Stomach smooth muscle (tissue), 2 donors: Measurements from ENCODE around the gene IQGAP1.
A peak's percentile ranks its signal among the peaks of the same experiment; 100 is the strongest.
"Not testable (repeated sequence)": the region's sequence is repeated elsewhere in the genome, so short reads cannot be mapped to it uniquely, and the experiment has no call there.

Experiments
- H3K27ac ChIP-seq: one replicate; pipeline ENCODE4 v1.7.0; 2013; ENCODE audit warnings: mild to moderate bottlenecking, low read length, inconsistent platforms
- H3K27me3 ChIP-seq, 2 donors: one replicate each; pipeline ENCODE4 v1.7.0; 2013; ENCODE audit warnings: low read length in 2 of 2; ENCODE audit not compliant: insufficient read depth in 2 of 2, control insufficient read depth in 1 of 2
- H3K36me3 ChIP-seq, 2 donors: one replicate each; pipeline ENCODE4 v1.7.0; 2013; ENCODE audit warnings: low read length in 2 of 2; ENCODE audit not compliant: control insufficient read depth in 2 of 2, insufficient read depth in 2 of 2
- H3K4me1 ChIP-seq: one replicate; pipeline ENCODE4 v1.7.0; 2013; ENCODE audit warnings: low read length; ENCODE audit not compliant: control insufficient read depth, insufficient read depth
- H3K4me3 ChIP-seq, 2 donors: one replicate each; pipeline ENCODE4 v1.7.0; 2013; ENCODE audit warnings: low read length in 2 of 2
- H3K9ac ChIP-seq, 2 donors: one replicate each; pipeline ENCODE4 v1.7.0; 2013; ENCODE audit warnings: low read length in 2 of 2, mild to moderate bottlenecking in 1 of 2
- H3K9me3 ChIP-seq, 2 donors: one replicate each; pipeline ENCODE4 v1.7.0; 2013; ENCODE audit warnings: low read length in 2 of 2; ENCODE audit not compliant: control insufficient read depth in 2 of 2
- donor health status: healthy.
- donor health status: Pancreatic carcinoma.

The IQGAP1 gene

GRCh38 chr15:90400005-90400758, 12.1 kb downstream of the IQGAP1 start:
- Histone ChIP-seq H3K9me3 (no peaks in the 10 kb centered on the region), H3K4me3 (peak overlapping the region; percentile 21 to 54), H3K27ac (peak overlapping the region; percentile 87), H3K9ac (peak overlapping the region; percentile 31 to 62), H3K27me3 (no peaks in the 10 kb centered on the region), H3K36me3 (no peaks in the 10 kb centered on the region), H3K4me1 (peaks cover 34% of the 10 kb centered on the region)

DNA sequence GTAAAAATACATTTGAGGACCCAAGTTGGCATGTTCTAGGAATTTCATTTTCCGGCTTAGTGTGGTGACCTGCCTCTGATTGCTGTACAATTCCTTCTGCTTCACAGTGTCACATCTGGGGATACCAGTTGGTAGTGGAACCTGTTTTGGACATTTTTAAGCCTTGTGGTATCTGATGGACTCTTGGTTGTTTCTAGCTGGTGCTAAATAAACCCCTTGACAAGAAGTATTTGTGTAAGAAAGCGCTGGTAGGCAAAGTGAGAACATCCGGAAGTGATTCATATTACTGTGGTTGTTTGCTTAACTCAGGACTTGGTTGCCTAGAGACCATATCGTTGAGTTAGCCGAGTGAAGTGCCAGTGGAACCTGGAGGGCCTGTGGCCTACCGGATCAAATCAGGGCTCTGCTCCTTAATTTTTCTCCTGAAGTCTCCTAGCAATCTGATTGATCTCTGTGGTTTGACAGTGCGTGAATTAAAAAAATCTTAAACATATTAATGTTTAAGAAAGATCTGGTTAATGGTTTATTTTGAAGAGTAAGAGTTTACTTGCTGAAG, 12.8 kb downstream of the IQGAP1 start:
- Histone ChIP-seq H3K27ac (peak overlapping the region; percentile 87), H3K27me3 (no peaks in the 10 kb centered on the region), H3K36me3 (no peaks in the 10 kb centered on the region), H3K4me3 (peak overlapping the region; percentile 21 to 54), H3K9me3 (no peaks in the 10 kb centered on the region), H3K9ac (peak overlapping the region; percentile 31 to 62), H3K4me1 (peaks cover 32% of the 10 kb centered on the region)

GRCh38 chr15:90401495-90401894, 13.5 kb downstream of the IQGAP1 start:
- peak overlapping the region; percentile 21 to 54 for H3K4me3 ChIP-seq
- H3K36me3 ChIP-seq, result no peaks in the 10 kb centered on the region
- peak overlapping the region; percentile 87 for H3K27ac ChIP-seq
- H3K9me3 ChIP-seq, result no peaks in the 10 kb centered on the region
- peak overlapping the region in 1 of 2 donors; percentile 62 for H3K9ac ChIP-seq
- H3K27me3 ChIP-seq, result no peaks in the 10 kb centered on the region
- peaks cover 25% of the 10 kb centered on the region for H3K4me1 ChIP-seq

- Histone ChIP-seq H3K9me3 (no peaks in the 10 kb centered on the region), H3K27me3 (no peaks in the 10 kb centered on the region), H3K9ac (no peak overlapping the region), H3K4me1 (peaks cover 25% of the 10 kb centered on the region), H3K4me3 (peak overlapping the region in 1 of 2 donors; percentile 4), H3K36me3 (no peaks in the 10 kb centered on the region), H3K27ac (peak overlapping the region; percentile 87)
Observed at GRCh38 chr15:90402223-90402622, 14.2 kb downstream of the IQGAP1 start.

DNA sequence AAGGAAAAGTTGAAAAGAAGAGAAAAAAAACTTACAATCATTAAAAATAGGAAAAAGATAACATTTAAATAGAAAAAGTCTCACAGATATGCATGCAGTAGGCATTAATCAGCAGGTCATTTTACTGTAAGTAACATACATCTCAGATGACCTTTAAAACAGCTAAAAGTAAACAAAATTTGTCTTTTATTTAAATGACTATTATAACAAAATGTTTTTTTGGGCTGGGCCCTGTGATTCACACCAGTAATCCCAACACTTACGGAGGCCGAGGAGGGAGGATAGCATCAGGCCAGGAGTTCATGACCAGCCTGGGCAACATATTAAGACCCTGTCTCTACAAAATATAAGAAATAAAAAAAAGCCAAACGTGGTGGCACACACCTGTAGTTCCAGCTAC, 14.7 kb downstream of the IQGAP1 start:
- peaks cover 25% of the 10 kb centered on the region for H3K4me1 ChIP-seq
- H3K36me3 ChIP-seq, result no peaks in the 10 kb centered on the region
- H3K4me3 ChIP-seq, result no peak overlapping the region
- no peak overlapping the region for H3K9ac ChIP-seq
- H3K9me3 ChIP-seq, result no peaks in the 10 kb centered on the region
- H3K27ac ChIP-seq, result peak overlapping the region; percentile 87
- no peaks in the 10 kb centered on the region for H3K27me3 ChIP-seq

GRCh38 chr15:90405055-90405607, 17.1 kb downstream of the IQGAP1 start:
- no peak overlapping the region for H3K4me3 ChIP-seq
- no peak overlapping the region for H3K27ac ChIP-seq
- H3K27me3 ChIP-seq, result no peaks in the 10 kb centered on the region
- H3K4me1 ChIP-seq, result peaks cover 22% of the 10 kb centered on the region
- no peak overlapping the region for H3K9ac ChIP-seq
- no peaks in the 10 kb centered on the region for H3K9me3 ChIP-seq
- no peaks in the 10 kb centered on the region for H3K36me3 ChIP-seq

DNA sequence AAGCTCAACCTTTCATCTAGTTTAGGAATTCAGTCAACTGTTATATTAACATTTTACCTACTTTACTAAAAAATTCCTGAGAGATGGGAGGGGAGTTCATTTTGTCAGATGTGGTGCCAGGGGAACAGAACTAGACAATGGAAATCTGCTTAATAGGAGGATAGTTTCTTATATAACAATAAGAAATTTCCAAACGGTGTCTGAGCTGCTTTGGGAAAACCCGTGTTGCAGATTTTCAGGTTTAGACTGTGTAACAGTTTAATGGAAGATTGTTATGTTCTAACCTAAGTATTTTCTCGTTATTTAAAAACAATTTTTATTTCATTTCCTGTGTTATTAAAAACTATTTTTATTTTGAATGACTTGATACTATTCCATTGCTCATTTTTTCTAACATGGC, 19.3 kb downstream of the IQGAP1 start:
- Histone ChIP-seq H3K4me3 (no peak overlapping the region), H3K36me3 (no peaks in the 10 kb centered on the region), H3K9ac (no peak overlapping the region), H3K27ac (no peak overlapping the region), H3K4me1 (peaks cover 3% of the 10 kb centered on the region), H3K27me3 (no peaks in the 10 kb centered on the region), H3K9me3 (no peaks in the 10 kb centered on the region)

- H3K27me3 ChIP-seq, result no peaks in the 10 kb centered on the region
- H3K36me3 ChIP-seq, result no peaks in the 10 kb centered on the region
- H3K4me3 ChIP-seq, result no peak overlapping the region
- no peak overlapping the region for H3K9ac ChIP-seq
- no peaks in the 10 kb centered on the region for H3K9me3 ChIP-seq
- peaks cover 5% of the 10 kb centered on the region for H3K4me1 ChIP-seq
- H3K27ac ChIP-seq, result no peak overlapping the region
Observed at GRCh38 chr15:90407871-90408317, 19.9 kb downstream of the IQGAP1 start.

- H3K27me3 ChIP-seq, result no peaks in the 10 kb centered on the region
- no peak overlapping the region for H3K9ac ChIP-seq
- H3K4me1 ChIP-seq, result peaks cover 8% of the 10 kb centered on the region
- no peak overlapping the region for H3K4me3 ChIP-seq
- H3K9me3 ChIP-seq, result no peaks in the 10 kb centered on the region
- no peaks in the 10 kb centered on the region for H3K36me3 ChIP-seq
- H3K27ac ChIP-seq, result no peak overlapping the region
Observed at GRCh38 chr15:90408657-90409056, 20.6 kb downstream of the IQGAP1 start.

DNA sequence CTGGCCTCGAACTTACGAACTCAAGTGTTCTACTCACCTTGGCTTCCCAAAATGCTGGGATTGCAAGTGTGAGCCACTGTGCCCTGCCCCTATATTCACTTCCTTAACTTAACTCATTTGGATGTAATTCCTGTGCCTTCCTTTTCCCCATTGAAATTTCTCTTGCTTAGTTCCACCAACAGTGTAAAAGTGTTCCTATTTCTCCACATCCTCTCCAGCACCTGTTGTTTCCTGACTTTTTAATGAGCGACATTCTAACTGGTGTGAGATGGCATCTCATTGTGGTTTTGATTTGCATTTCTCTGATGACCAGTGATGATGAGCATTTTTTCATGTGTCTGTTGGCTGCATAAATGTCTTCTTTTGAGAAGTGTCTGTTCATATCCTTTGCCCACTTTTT, 21.5 kb downstream of the IQGAP1 start:
- not testable (repeated sequence) for H3K9ac ChIP-seq, H3K9me3 ChIP-seq, H3K4me3 ChIP-seq, H3K36me3 ChIP-seq, H3K27ac ChIP-seq, H3K4me1 ChIP-seq, H3K27me3 ChIP-seq

- H3K36me3 ChIP-seq, H3K27me3 ChIP-seq, H3K9me3 ChIP-seq, H3K27ac ChIP-seq, H3K9ac ChIP-seq, H3K4me3 ChIP-seq, H3K4me1 ChIP-seq: not testable (repeated sequence)
Observed at GRCh38 chr15:90410316-90410715, 22.3 kb downstream of the IQGAP1 start.
